D721Med (cell line): Measurements from ENCODE around the gene PCDHB4.
"Not testable (repeated sequence)": the region's sequence is repeated elsewhere in the genome, so short reads cannot be mapped to it uniquely, and the experiment has no call there.

Source experiments
- DNase-seq: peaks from one replicate; pipeline ENCODE4 v3.0.0; 2011; ENCODE audit warnings: low spot score; ENCODE audit not compliant: insufficient read length
- FAIRE-seq: peaks from 2 replicates; lab custom pipeline; 2011; peaks lifted over from hg19 to GRCh38; lab: Jason Lieb, UNC
- TF ChIP-seq, protein P1 (sequence below): IDR thresholded peaks from 2 replicates; pipeline ENCODE4 v1.5.1; 2012; ENCODE audit warnings: mild to moderate bottlenecking, control low read depth; ENCODE audit not compliant: insufficient read depth; ENCODE audit errors: missing control alignments

Gene PCDHB4

DNA sequence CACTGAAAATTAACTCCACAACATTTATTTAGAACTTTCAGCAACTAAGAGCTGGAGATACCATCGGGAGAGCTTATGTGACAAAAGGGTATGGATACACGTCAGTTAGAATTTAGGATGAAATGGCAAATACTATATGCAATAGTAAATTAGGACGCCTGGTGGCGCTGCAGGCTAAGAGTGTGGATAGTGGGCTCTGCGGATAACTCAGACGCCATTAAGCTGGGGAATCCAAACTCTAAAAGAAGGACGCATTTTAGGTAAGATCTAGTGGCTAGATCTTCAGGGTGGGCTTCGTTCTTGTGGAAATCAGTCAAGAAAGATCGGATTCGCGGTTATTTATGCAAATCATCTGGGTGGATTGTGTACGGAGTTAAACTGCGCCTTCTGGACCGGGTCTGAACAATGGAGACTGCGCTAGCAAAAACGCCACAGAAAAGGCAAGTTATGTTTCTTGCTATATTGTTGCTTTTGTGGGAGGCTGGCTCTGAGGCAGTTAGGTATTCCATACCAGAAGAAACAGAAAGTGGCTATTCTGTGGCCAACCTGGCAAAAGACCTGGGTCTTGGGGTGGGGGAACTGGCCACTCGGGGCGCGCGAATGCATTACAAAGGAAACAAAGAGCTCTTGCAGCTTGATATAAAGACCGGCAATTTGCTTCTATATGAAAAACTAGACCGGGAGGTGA is 13.6 kb downstream of the PCDHB4 start, which contains the start of gene PCDHB5:
TSS of gene PCDHB5 (plus strand) at position 177 of the 688 bp plus-strand sequence. CDS start at position 406, 229 bp downstream.
- no peak for DNase-seq
- FAIRE-seq: peak; percentile 78
- TF ChIP-seq, protein P1, sequence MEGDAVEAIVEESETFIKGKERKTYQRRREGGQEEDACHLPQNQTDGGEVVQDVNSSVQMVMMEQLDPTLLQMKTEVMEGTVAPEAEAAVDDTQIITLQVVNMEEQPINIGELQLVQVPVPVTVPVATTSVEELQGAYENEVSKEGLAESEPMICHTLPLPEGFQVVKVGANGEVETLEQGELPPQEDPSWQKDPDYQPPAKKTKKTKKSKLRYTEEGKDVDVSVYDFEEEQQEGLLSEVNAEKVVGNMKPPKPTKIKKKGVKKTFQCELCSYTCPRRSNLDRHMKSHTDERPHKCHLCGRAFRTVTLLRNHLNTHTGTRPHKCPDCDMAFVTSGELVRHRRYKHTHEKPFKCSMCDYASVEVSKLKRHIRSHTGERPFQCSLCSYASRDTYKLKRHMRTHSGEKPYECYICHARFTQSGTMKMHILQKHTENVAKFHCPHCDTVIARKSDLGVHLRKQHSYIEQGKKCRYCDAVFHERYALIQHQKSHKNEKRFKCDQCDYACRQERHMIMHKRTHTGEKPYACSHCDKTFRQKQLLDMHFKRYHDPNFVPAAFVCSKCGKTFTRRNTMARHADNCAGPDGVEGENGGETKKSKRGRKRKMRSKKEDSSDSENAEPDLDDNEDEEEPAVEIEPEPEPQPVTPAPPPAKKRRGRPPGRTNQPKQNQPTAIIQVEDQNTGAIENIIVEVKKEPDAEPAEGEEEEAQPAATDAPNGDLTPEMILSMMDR: no peak

DNA sequence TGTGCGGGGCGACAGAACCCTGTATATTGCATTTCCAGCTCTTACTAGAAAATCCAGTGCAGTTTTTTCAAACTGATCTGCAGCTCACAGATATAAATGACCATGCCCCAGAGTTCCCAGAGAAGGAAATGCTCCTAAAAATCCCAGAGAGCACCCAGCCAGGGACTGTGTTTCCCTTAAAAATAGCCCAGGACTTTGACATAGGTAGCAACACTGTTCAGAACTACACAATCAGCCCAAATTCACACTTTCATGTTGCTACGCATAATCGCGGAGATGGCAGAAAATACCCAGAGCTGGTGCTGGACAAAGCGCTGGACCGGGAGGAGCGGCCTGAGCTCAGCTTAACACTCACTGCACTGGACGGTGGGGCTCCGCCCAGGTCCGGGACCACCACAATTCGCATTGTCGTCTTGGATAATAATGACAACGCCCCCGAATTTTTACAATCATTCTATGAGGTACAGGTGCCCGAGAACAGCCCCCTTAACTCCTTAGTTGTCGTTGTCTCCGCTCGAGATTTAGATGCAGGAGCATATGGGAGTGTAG is 14.2 kb downstream of the PCDHB4 start:
- TF ChIP-seq, protein P1: no peak
- FAIRE-seq: no peak
- DNase-seq: no peak

DNA sequence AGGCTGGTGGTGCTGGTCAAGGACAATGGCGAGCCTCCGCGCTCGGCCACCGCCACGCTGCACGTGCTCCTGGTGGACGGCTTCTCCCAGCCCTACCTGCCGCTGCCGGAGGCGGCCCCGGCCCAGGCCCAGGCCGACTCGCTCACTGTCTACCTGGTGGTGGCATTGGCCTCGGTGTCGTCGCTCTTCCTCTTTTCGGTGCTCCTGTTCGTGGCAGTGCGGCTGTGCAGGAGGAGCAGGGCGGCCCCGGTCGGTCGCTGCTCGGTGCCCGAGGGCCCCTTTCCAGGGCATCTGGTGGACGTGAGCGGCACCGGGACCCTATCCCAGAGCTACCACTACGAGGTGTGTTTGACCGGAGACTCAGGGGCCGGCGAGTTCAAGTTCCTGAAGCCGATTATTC is 15.7 kb downstream of the PCDHB4 start:
- DNase-seq: not testable (repeated sequence)

DNA sequence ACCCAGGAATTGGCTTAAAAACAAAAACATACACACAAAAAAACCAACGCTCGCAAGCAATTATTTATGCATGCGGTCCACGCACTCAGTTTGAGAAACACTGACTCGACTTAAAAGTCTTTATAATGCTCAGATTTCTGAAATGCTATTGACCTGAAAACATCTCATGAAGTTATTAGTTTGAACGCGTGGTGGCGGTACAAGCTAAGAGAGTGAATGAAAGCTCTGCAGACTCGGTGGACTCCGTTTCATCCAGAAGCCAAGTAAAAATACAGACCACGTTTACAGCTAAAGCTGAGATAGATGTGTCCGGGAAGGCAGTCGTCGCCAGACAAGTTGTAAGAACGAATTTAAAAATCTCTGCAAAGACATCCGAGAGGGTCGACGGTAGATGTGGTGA is 28.2 kb downstream of the PCDHB4 start, which contains the start of gene PCDHB6:
TSS of gene PCDHB6 (plus strand) at position 246 of the 400 bp plus-strand sequence. CDS start 201 bp downstream, outside the sequence.
- DNase-seq: no peak
- FAIRE-seq: no peak
- TF ChIP-seq, protein P1: no peak

More for the DNA sequence above, 15.7 kb downstream of the PCDHB4 start:
- not testable (repeated sequence) for FAIRE-seq

DNA sequence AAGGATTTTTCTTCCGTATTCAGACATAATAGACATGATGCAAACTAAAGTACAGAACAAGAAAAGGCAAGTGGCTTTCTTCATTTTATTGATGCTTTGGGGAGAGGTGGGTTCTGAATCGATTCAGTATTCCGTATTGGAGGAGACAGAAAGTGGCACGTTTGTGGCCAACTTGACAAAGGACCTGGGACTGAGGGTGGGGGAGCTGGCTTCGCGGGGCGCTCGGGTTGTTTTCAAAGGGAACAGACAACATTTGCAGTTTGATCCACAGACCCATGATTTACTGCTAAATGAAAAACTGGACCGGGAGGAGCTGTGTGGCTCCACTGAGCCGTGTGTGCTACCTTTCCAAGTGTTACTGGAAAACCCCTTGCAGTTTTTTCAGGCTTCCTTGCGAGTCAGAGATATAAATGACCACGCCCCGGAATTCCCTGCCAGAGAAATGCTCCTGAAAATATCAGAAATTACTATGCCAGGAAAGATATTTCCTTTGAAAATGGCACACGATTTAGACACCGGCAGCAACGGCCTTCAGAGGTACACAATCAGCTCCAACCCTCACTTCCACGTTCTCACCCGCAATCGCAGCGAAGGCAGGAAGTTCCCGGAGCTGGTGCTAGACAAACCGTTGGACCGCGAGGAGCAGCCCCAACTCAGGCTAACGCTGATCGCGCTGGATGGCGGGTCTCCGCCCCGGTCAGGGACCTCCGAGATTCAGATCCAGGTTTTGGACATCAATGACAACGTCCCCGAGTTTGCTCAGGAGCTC is 28.8 kb downstream of the PCDHB4 start:
- FAIRE-seq (no peak), DNase-seq (no peak)
- TF ChIP-seq, protein P1: no peak

DNA sequence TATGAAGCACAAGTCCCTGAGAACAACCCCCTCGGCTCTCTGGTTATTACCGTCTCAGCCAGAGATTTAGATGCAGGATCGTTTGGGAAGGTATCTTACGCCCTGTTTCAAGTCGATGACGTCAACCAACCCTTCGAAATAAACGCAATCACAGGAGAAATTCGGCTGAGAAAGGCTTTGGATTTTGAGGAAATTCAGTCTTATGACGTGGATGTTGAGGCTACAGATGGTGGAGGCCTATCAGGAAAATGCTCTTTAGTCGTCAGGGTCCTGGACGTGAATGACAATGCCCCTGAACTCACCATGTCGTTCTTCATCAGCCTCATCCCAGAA is 29.3 kb downstream of the PCDHB4 start:
- TF ChIP-seq, protein P1: no peak
- DNase-seq (no peak), FAIRE-seq (no peak)

DNA sequence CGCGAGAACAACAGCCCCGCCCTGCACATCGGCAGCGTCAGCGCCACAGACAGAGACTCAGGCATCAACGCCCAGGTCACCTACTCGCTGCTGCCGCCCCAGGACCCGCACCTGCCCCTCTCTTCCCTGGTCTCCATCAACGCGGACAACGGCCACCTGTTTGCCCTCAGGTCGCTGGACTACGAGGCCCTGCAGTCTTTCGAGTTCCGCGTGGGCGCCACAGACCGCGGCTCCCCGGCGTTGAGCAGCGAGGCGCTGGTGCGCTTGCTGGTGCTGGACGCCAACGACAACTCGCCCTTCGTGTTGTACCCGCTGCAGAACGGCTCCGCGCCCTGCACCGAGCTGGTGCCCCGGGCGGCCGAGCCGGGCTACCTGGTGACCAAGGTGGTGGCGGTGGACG is 30.0 kb downstream of the PCDHB4 start:
- FAIRE-seq, DNase-seq: not testable (repeated sequence)

DNA sequence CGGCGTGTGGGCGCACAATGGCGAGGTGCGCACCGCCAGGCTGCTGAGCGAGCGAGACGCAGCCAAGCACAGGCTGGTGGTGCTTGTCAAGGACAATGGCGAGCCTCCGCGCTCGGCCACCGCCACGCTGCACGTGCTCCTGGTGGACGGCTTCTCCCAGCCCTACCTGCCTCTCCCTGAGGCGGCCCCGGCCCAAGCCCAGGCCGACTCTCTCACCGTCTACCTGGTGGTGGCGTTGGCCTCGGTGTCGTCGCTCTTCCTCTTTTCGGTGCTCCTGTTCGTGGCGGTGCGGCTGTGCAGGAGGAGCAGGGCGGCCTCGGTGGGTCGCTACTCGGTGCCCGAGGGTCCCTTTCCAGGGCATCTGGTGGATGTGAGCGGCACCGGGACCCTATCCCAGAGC is 30.5 kb downstream of the PCDHB4 start:
- DNase-seq, FAIRE-seq: not testable (repeated sequence)
